OCI-LY7 (cell line): ENCODE results near the gene TRIP13.

Source experiments
- CTCF ChIP-seq: fragments of 200-600 bp; sonication (generic); conservative IDR thresholded peaks from 2 replicates; pipeline ENCODE4 v1.5.1; 2014; ENCODE audit warnings: mild to moderate bottlenecking, antibody characterized with exemption, low read length, moderate library complexity, mixed read lengths
- EZH2phosphoT487 ChIP-seq: fragments of 200-600 bp; sonication (generic); IDR thresholded peaks from 2 replicates; pipeline ENCODE4 v1.6.1; 2018; ENCODE audit warnings: low read depth, borderline replicate concordance, mild to moderate bottlenecking, mixed run types, antibody characterized with exemption, low read length, moderate library complexity, mixed read lengths

- TF ChIP-seq CTCF (no peak), EZH2phosphoT487 (no peak)
Observed at GRCh38 chr5:911601-912000, 18.9 kb downstream of the TRIP13 start.
